NT2/D1 (cell line): ENCODE results near the gene SLC4A11.
A peak's percentile ranks its signal among the peaks of the same experiment; 100 is the strongest.
"Not testable (repeated sequence)": the region's sequence is repeated elsewhere in the genome, so short reads cannot be mapped to it uniquely, and the experiment has no call there.

Source experiments
- DNase-seq: peaks from one replicate; pipeline ENCODE4 v3.0.0-alpha.2; 2011; ENCODE audit warnings: low read depth, low spot score
- H3K27me3 ChIP-seq: 2 replicates; pipeline ENCODE4 v1.6.0; 2011; ENCODE audit warnings: mild to moderate bottlenecking; ENCODE audit not compliant: insufficient read length, insufficient read depth
- H3K36me3 ChIP-seq: 2 replicates; pipeline ENCODE4 v1.6.1; 2011; ENCODE audit warnings: mild to moderate bottlenecking, low read length, mixed read lengths; ENCODE audit not compliant: insufficient read depth, insufficient read length
- H3K4me1 ChIP-seq: 2 replicates; pipeline ENCODE4 v1.5.1; 2011; ENCODE audit not compliant: insufficient read depth, insufficient read length
- H3K4me3 ChIP-seq: 2 replicates; pipeline ENCODE4 v1.5.1; 2011; ENCODE audit warnings: low read depth; ENCODE audit not compliant: insufficient read length
- H3K9ac ChIP-seq: 2 replicates; pipeline ENCODE4 v1.6.0; 2011; ENCODE audit warnings: low read depth; ENCODE audit not compliant: insufficient read length
- H3K9me3 ChIP-seq: 2 replicates; pipeline ENCODE4 v1.5.1; 2011; ENCODE audit warnings: mild to moderate bottlenecking, low read length; ENCODE audit not compliant: insufficient read depth
- SUZ12 ChIP-seq: IDR thresholded peaks from 2 replicates; pipeline ENCODE4 v1.6.1; 2011; ENCODE audit not compliant: insufficient read length, insufficient read depth; ENCODE audit errors: extremely low read depth
- YY1 ChIP-seq: IDR thresholded peaks from 2 replicates; pipeline ENCODE4 v1.6.1; 2011; ENCODE audit not compliant: insufficient read length, insufficient read depth
- ZNF274 ChIP-seq: IDR thresholded peaks from 2 replicates; pipeline ENCODE4 v1.6.1; 2011; ENCODE audit warnings: mild to moderate bottlenecking, low read depth, low read length

The SLC4A11 gene

GRCh38 chr20:3221398-3222226 is 17.4 kb downstream of the SLC4A11 start:
- H3K36me3 ChIP-seq, result peaks cover 64% of the 10 kb centered on the region
- no peaks in the 10 kb centered on the region for H3K27me3 ChIP-seq
- H3K4me1 ChIP-seq, result peaks cover 11% of the 10 kb centered on the region
- TF ChIP-seq SUZ12, result no peak
- TF ChIP-seq ZNF274, result no peak
- no peak for TF ChIP-seq YY1
- H3K9ac ChIP-seq, result no peak overlapping the region
- DNase-seq, result no peak
- no peaks in the 10 kb centered on the region for H3K9me3 ChIP-seq
- no peak overlapping the region for H3K4me3 ChIP-seq

DNA sequence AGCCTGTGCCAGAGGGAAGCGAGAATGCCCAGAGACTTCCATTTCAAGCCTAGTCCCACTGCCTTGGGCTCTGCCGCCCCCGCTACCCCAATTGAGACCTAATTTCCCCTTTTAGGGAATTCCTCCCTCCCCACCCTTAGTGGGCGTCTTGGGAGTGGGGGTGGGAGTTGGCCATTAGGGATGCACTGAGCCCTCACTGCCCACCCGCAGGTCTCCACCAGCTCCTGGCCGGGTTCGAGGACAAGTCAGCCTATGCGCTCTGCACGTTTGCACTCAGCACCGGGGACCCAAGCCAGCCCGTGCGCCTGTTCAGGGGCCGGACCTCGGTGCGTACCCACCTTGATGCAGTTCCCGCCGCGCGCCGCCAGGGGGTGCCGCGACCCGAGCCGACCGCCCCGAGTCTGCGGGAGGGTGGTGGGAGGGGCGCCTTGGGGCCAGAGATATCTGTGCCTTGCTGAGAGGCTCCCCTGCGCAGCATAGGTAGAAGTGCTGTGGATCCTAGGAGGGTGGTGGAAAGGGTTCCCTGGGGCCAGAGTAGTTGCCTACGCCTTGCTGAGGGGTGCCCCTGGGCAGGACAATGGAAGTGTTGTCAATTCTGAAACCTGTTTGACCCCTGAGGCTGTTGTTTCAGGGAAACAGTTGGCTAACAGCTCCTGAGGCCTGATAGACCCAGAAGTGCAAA is 20.5 kb downstream of the SLC4A11 start:
- no peak for DNase-seq
- peaks cover 69% of the 10 kb centered on the region for H3K36me3 ChIP-seq
- TF ChIP-seq YY1, result no peak
- TF ChIP-seq ZNF274, result no peak
- TF ChIP-seq SUZ12, result no peak

DNA sequence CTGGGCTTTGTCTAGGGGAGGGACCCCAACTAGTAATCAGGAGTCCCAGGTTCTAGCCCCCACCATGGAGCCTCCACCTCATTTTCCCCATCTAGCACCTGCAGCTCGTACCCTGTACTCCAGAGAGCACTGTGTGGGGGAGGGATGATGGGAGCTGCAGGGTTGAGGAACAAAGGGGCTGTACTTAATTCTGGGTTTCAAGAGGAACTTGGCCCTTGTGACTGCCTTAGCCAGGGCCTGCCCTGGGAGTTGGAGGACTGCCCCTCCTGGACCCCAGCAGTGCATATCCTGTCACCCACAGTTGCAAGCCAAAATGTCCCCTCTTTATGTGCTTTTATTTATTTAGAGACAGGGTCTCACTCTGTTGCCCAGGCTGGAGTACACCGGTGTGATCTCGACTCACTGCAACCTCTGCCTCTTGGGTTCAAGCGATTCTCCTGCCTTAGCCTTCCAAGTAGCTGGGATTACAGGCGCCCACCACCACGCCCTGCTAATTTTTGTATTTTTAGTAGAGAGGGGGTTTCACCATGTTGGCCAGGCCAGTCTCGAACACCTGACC is 23.6 kb downstream of the SLC4A11 start:
- not testable (repeated sequence) for H3K9ac ChIP-seq, H3K4me1 ChIP-seq, DNase-seq, H3K27me3 ChIP-seq, H3K4me3 ChIP-seq, H3K9me3 ChIP-seq
- H3K36me3 ChIP-seq, result peaks cover 51% of the 10 kb centered on the region

More for the DNA sequence above, 20.5 kb downstream of the SLC4A11 start:
- no peaks in the 10 kb centered on the region for H3K9me3 ChIP-seq
- no peaks in the 10 kb centered on the region for H3K27me3 ChIP-seq
- H3K9ac ChIP-seq, result peak overlapping the region; percentile 50
- H3K4me3 ChIP-seq, result no peak overlapping the region
- H3K4me1 ChIP-seq, result peaks cover 7% of the 10 kb centered on the region

DNA sequence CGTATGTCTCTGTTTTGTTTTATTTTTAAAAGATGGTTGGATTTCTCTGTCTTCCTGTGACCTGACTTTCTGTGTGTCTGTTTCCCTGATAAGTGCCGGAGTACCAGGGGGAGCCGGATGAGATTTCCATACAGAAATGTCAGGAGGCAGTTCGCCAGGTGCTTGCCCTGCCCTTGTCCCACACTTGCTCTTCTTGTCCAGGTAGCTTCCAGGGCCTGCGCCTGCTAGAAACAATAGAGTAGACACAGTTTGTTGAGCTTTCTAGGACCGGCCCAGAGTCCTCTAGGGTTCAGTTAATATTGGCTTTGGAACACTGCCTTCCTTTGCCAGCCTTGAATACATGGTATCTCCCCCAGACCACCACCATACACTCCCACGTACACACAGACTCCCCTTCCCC is 25.8 kb downstream of the SLC4A11 start:
- Histone ChIP-seq H3K4me1 (peaks cover 6% of the 10 kb centered on the region), H3K4me3 (no peak overlapping the region), H3K9me3 (no peaks in the 10 kb centered on the region), H3K27me3 (no peaks in the 10 kb centered on the region), H3K9ac (no peak overlapping the region), H3K36me3 (peaks cover 39% of the 10 kb centered on the region)
- no peak for DNase-seq
- TF ChIP-seq SUZ12 (no peak), ZNF274 (no peak), YY1 (no peak)

- Histone ChIP-seq H3K9ac (peak overlapping the region; percentile 83), H3K4me3 (peak overlapping the region; percentile 56), H3K9me3 (no peaks in the 10 kb centered on the region), H3K27me3 (no peaks in the 10 kb centered on the region), H3K4me1 (peaks cover 4% of the 10 kb centered on the region), H3K36me3 (peaks cover 32% of the 10 kb centered on the region)
- no peak for DNase-seq
- TF ChIP-seq SUZ12 (no peak), ZNF274 (no peak), YY1 (no peak)
These were observed 28.6 kb downstream of the SLC4A11 start for GRCh38 chr20:3210346-3210745.

- Histone ChIP-seq H3K9me3 (no peaks in the 10 kb centered on the region), H3K36me3 (peaks cover 28% of the 10 kb centered on the region), H3K4me1 (peaks cover 4% of the 10 kb centered on the region), H3K9ac (peak overlapping the region; percentile 83), H3K4me3 (peak overlapping the region; percentile 56), H3K27me3 (no peaks in the 10 kb centered on the region)
- no peak for DNase-seq
- TF ChIP-seq SUZ12 (no peak), YY1 (no peak), ZNF274 (no peak)
These were observed 29.1 kb downstream of the SLC4A11 start for GRCh38 chr20:3209946-3210317.

- H3K9ac ChIP-seq, result peak within 1 kb of the TSS; percentile 83
- peaks cover 4% of the 10 kb centered on the region for H3K4me1 ChIP-seq
- H3K27me3 ChIP-seq, result no peaks in the 10 kb centered on the region
- H3K36me3 ChIP-seq, result peaks cover 24% of the 10 kb centered on the region
- peak within 1 kb of the TSS; percentile 56 for H3K4me3 ChIP-seq
- no peak for DNase-seq
- H3K9me3 ChIP-seq, result no peaks in the 10 kb centered on the region
- no peak for TF ChIP-seq SUZ12
- no peak for TF ChIP-seq ZNF274
- no peak for TF ChIP-seq YY1
These were observed 29.6 kb downstream of the SLC4A11 start, which contains the start of gene ITPA for GRCh38 chr20:3209257-3209945. ITPA (plus strand) TSS chr20:3209498; CDS start chr20:3209552, 54 bp downstream.
